NOMO-1 treated with dmso at 0.1 percent for 144 hours (cell line): ENCODE measurements around the gene PRKD3.
A peak's percentile ranks its signal among the peaks of the same experiment; 100 is the strongest.

Experiments used
- DNase-seq: peaks from one replicate; lab custom pipeline; 2025; ENCODE audit not compliant: unreplicated experiment; lab: John Stamatoyannopoulos, UW

PRKD3 gene

DNA sequence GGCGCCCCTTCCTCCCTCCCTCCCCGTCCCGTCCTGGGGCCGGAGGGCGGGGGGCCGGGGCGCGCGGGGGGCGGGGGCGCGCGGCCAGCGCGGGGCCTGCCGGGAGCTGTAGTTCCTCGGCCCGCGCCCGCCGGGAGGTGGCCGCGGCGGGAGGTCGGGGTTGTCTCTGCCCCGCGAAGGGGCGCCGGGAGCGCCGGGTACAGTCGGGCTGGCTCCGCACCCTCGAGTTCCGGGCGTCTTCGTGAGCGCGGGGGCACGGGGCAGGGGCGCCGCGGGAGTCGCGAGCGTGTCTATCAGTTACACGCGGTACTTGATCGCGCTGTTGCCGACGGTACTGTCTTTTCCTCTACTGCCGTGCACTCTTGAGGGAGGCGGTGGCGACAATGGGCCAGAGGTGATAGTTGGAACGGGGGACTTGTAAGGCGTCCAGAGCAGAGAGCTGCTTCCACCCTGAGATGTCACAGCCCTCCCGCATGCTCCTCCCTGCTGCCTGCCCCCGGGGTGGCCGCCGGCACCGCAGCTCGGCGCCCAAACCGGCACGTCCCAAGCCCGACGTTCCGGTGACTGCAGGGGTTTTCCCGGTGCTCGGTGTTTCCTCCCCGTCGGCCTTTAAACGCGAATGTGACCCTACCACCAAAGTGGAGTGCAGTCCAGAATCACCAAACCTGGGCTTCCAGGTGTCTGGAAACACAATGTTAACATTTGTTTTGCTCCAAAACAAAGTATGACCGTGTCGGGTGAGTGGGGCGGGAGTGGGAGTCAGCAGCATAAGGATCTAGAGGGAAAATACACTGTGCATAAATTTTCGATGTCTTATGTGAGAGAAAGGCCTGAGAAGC lies at the start of gene PRKD3:
Gene PRKD3 (minus strand): TSS at position 48 of the 839 bp plus-strand sequence. CDS start 8,309 bp downstream, outside the sequence.
- DNase-seq = no peak

DNA sequence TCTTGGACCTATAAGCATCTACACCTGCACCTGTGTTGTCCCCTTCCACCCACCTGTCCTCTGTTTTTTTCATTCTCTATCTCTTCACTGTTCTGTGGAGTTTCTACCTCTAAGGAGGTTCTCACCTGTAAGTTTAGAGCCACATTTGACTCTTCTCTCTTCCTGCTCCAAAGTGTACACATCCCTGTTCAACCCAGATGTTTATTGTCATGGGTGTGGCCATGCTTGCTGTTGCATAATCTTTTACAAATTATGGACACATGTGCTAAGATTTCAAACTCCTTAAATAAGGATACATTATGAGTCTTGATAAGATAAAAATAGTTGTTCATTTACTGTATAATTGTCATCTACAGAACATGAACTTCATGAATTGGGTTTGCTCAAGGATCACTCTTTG lies 47.4 kb upstream of the PRKD3 start:
- DNase-seq = no peak

DNA sequence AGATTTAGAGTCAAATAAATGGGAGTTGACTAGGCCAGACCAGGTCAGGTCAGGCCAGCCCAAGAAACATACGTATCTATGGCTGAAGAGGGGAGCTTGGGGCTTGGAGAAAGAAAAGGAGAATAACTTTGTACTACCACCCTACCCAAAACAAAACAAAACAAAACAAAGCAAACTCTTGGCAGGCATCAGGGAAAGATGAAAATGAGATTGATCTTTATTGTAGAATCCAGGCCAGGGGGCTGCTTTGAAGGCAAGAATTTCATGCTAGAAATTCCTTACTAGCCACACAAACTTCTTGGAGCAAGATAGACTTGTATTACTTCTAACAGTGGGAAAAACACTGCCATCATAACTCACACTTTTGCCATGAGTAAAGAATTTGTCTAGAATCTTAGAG lies 46.0 kb upstream of the PRKD3 start:
- DNase-seq = no peak

DNA sequence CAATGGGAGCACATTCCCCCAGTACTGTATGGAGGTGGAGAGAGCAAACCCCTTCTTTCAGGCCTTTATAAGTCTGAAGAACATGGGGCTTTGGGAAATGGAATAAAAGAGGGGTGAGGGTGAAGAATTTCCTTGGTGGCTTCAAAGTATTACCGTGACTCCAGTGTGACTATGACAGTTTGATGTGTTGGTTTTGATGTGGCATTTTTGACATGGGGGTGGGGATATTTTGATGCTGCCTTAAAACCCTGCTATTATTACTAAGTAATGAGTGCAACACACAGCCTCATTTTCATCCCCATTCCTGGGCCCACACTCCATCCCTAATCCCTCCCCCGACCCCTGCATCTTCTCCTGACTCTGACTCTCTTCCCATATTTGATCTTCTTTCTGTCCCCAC lies 43.4 kb upstream of the PRKD3 start:
- DNase-seq = no peak

DNA sequence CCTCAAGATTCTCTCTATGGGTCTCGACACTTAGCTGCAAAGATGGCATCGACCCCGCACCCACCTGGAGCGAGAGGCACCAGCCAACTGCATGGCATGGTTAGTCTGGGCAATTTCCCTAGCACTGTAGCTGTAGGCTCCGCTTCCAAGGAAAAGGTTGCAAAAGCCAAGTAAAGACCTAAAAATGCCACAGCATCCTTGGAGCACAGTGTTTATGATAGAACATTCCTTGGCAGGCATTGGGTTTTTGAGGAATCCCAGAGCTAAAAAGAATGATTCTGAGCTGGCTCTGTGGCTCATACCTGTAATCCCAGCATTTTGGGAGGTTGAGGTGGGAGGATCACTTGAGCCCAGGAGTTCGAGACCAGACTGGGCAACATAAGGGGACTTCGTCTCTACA lies 42.7 kb upstream of the PRKD3 start:
- DNase-seq = no peak

GRCh38 chr2:37366773-37367172 lies 42.1 kb upstream of the PRKD3 start:
- DNase-seq = peak; percentile 31

DNA sequence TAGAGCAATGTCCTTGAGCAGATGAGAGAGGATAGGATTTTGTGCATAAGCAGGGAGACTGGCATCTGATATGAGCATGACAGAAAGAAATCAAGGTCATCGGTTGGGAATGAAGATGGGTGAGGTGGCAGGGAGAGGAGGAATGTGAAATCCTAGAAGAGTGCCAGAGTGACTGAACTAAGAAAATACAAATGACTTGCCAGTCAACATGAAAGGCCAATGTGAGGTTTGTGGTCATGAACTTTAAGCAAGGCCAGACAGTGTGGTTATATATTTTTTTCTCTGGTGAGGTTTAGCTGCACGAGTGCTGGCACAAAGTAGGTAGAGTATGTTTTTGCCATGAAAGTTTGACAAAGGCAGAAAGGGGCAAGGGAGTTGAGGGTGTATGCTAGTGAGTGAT lies 41.0 kb upstream of the PRKD3 start:
- DNase-seq = no peak

DNA sequence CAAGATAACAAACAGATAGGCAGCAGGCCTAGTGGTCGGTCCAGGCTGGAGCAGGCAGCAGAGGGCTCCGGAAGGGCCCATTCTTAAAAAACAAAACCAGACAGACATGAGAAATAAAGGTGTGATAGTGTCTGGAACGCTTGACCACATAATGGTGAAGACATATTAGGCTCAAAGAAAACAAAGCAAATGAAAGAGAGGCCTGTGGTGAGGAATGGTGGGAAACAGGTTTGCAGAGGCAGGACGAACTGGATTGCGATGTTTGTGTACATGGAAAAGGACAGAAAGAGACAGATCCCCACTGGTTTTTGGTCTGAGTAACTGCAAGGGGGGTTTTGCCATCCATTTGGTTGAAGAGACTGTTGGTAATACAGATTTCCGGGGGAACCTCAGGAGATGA lies 39.7 kb upstream of the PRKD3 start:
- DNase-seq = no peak

GRCh38 chr2:37361994-37362698 lies 37.5 kb upstream of the PRKD3 start:
- no peak for DNase-seq

GRCh38 chr2:37361216-37361815 lies 36.7 kb upstream of the PRKD3 start:
- DNase-seq = no peak

- no peak for DNase-seq
Observed at GRCh38 chr2:37358466-37358865, 33.8 kb upstream of the PRKD3 start.

DNA sequence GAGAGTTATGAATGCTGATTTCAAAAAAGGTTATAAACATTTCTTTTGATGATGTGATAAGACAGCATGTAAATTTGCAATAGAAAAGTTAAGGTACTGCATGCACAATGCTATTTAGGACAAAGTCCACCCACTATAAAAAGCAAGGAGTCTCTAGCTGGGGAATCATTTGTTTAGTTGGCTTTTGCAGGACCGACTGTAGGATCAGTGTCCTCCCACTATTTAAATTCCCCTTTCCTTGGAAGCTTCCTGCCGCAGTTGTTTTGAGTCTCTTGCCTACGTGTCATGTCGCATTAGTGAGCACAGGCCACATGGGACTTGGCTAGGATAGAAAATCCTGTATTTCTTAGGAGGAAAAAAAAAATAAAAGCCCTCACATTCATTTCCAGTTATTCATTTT lies 32.9 kb upstream of the PRKD3 start:
- DNase-seq = no peak

DNA sequence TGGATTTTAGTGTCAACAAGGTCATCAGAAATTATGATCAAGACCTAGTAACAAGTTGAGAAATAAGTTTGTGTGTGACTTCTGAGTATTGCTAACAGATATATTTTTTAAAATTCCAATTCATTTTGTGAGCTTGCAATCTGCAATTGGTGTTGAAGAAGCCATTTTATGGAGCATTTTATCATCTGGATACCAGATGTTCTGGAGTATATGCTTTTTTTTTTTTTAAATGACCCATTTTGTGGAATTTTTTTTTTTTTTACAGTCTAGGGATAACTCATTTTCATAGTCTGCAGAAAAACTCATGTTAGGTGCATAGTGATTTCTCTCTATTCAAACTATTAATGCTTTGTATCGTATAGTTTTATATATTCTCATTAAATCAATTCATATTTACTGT lies 32.4 kb upstream of the PRKD3 start:
- no peak for DNase-seq

- DNase-seq = no peak
Observed at GRCh38 chr2:37356299-37356698, 31.7 kb upstream of the PRKD3 start.

DNA sequence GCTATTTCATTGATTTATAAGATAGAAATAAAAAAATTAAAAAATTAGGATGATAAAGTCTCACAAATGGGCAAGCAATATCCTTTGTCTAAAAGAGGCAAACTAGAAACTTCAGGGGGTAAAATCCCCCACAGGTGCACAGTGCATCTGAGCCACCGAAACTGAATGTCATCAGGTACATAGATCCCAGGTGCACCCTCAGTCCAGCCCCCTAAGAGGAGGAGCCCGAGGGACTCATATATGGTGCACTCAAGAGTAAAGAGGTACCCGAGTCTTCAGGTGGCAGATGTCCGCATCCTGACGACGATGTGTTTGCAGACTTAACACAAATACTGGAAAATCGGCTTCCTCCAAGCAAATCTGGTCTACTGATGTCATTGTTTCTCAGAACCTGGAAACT lies 31.1 kb upstream of the PRKD3 start:
- no peak for DNase-seq

GRCh38 chr2:37354531-37354930 lies 29.9 kb upstream of the PRKD3 start:
- DNase-seq = no peak

- no peak for DNase-seq
Observed at GRCh38 chr2:37350034-37350433, 25.4 kb upstream of the PRKD3 start.

GRCh38 chr2:37349231-37349860 lies 24.7 kb upstream of the PRKD3 start:
- DNase-seq = peak; percentile 19

DNA sequence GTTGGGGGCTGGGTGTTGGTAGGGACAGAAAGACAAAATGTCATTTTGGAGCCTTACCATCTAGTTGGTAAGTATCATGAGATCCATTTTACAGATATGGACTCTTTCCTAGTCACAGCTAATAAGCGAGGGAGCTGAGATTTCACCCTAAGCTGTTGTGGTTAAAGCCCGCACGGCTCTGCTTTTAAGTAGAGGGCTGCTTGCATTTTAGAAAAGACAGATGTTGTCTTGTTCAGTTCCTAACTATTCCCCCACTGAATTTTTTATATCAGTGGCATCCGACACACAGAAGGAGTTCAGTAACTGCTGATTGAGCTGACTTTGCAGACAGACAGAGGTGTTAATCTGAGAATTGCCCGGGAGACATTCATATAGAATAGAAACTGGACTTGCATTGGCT lies 23.5 kb upstream of the PRKD3 start:
- DNase-seq = no peak

DNA sequence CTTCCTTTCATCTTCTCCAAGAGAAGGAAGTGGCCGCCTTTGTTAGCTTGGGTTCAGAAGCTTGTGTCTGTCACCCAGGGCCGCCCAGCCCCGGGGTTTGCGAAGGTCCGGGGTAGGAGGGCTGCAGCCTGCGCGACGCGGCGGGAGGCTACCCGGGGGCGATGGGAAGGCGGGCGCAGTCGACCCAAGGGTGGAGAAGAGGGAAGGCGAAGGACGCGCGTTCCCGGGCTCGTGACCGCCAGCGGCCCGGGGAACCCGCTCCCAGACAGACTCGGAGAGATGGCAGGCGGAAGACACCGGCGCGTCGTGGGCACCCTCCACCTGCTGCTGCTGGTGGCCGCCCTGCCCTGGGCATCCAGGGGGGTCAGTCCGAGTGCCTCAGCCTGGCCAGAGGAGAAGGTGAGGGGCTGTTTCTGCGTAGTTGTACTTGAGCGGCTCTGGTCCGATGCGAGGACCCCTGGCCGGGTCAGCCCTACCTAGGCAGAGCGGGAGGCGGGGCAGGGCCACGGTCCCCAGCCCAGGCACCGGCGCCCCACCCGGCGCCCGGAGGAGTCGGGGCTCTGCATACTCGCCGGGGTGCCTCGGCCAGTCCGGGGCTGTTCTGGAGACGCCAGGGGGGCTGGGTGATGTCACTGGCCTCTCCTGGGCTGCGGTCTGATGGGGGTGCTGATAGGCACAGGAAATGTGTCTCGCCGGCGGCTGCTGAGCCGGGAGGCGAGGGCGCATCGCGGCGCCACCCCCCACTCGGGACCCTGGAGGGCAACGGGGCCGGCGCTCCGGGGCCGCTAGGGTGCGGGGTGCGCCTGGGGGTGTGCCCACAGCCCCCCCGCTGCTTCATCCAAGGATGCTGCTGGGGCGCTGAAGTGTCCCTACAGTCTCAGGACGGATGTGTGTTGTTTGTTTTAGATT lies 20.1 kb upstream of the PRKD3 start, which contains the start of gene QPCT:
Gene QPCT (plus strand): TSS at position 178 of the 909 bp plus-strand sequence. CDS start 102 bp downstream, at position 280.
- no peak for DNase-seq
